HG02610 (cell line): Measurements from ENCODE around the gene ISYNA1.

Experiments used
- ATAC-seq: cut with Tn5 transposase; IDR thresholded peaks from one replicate; pipeline ENCODE4 v1.9.1; 2021; ENCODE audit warnings: mild to moderate bottlenecking, moderate library complexity; ENCODE audit not compliant: unreplicated experiment

Gene ISYNA1

GRCh38 chr19:18397242-18398202 lies 40.4 kb downstream of the ISYNA1 start, which contains the start of gene LRRC25:
Gene LRRC25, minus strand, starts transcription at chr19:18397622. Its CDS starts 659 bp downstream, at chr19:18396963.
- no peak for ATAC-seq

GRCh38 chr19:18396471-18397241 lies 41.3 kb downstream of the ISYNA1 start:
- no peak for ATAC-seq

GRCh38 chr19:18393836-18394235 lies 44.1 kb downstream of the ISYNA1 start:
- ATAC-seq = no peak

GRCh38 chr19:18392926-18393325 lies 45.0 kb downstream of the ISYNA1 start:
- no peak for ATAC-seq

GRCh38 chr19:18392417-18392816 lies 45.5 kb downstream of the ISYNA1 start:
- no peak for ATAC-seq

GRCh38 chr19:18391509-18392075 lies 46.3 kb downstream of the ISYNA1 start:
- ATAC-seq = no peak

- ATAC-seq = no peak
Measured at GRCh38 chr19:18390065-18390907, 47.6 kb downstream of the ISYNA1 start.

- no peak for ATAC-seq
Measured at GRCh38 chr19:18389726-18390064, 48.2 kb downstream of the ISYNA1 start.

- ATAC-seq = no peak
Measured at GRCh38 chr19:18388960-18389725, 48.8 kb downstream of the ISYNA1 start.

GRCh38 chr19:18388100-18388959 lies 49.6 kb downstream of the ISYNA1 start:
- ATAC-seq = peak; percentile 53

- ATAC-seq = no peak
Measured at GRCh38 chr19:18386543-18387271, 51.2 kb downstream of the ISYNA1 start.

GRCh38 chr19:18385675-18386542 lies 52.0 kb downstream of the ISYNA1 start, which contains the start of gene GDF15:
Gene GDF15, plus strand, starts transcription at chr19:18386158. Its CDS starts 32 bp downstream, at chr19:18386190.
- ATAC-seq = no peak

GRCh38 chr19:18385359-18385674 lies 52.6 kb downstream of the ISYNA1 start:
- ATAC-seq = no peak

GRCh38 chr19:18384775-18385174 lies 53.2 kb downstream of the ISYNA1 start:
- ATAC-seq = no peak
